Measurements from ENCODE around the gene KREMEN2.

KREMEN2 gene

GRCh38 chr16:2977440-2977839 is 13.4 kb downstream of the KREMEN2 start:
- no peak for DNase-seq (ENCODE audit: low read depth in 3 of 3)

- no peak for DNase-seq (ENCODE audit: low read depth in 3 of 3)
Measured at GRCh38 chr16:2979669-2980226, 15.7 kb downstream of the KREMEN2 start.

GRCh38 chr16:2980227-2981176 is 16.4 kb downstream of the KREMEN2 start, which contains the start of gene PKMYT1:
TSS of gene PKMYT1 (minus strand) at chr16:2980446. CDS start at chr16:2979657, 789 bp downstream.
- peak; percentile 89 to 95 (median 95) for DNase-seq (ENCODE audit: low read depth in 3 of 3)

GRCh38 chr16:2981177-2981898 is 17.3 kb downstream of the KREMEN2 start:
- DNase-seq (ENCODE audit: low read depth in 3 of 3) = no peak

GRCh38 chr16:2981899-2982250 is 17.8 kb downstream of the KREMEN2 start:
- no peak for DNase-seq (ENCODE audit: low read depth in 3 of 3)

- no peak for DNase-seq (ENCODE audit: low read depth in 3 of 3)
Measured at GRCh38 chr16:2982402-2982801, 18.3 kb downstream of the KREMEN2 start.

GRCh38 chr16:2983706-2984136 is 19.6 kb downstream of the KREMEN2 start:
- peak; percentile 57 to 78 (median 58) for DNase-seq (ENCODE audit: low read depth in 3 of 3)

GRCh38 chr16:2985462-2985861 is 21.4 kb downstream of the KREMEN2 start:
- no peak for DNase-seq (ENCODE audit: low read depth in 3 of 3)

- no peak for DNase-seq (ENCODE audit: low read depth in 3 of 3)
Measured at GRCh38 chr16:2985893-2986355, 21.8 kb downstream of the KREMEN2 start.

GRCh38 chr16:2986623-2987188 is 22.6 kb downstream of the KREMEN2 start:
- no peak for DNase-seq (ENCODE audit: low read depth in 3 of 3)

- no peak for DNase-seq (ENCODE audit: low read depth in 3 of 3)
Measured at GRCh38 chr16:2987286-2987685, 23.2 kb downstream of the KREMEN2 start.

GRCh38 chr16:2987833-2988232 is 23.8 kb downstream of the KREMEN2 start:
- no peak for DNase-seq (ENCODE audit: low read depth in 3 of 3)

- no peak for DNase-seq (ENCODE audit: low read depth in 3 of 3)
Measured at GRCh38 chr16:2988590-2989099, 24.6 kb downstream of the KREMEN2 start.

GRCh38 chr16:2990891-2991290 is 26.8 kb downstream of the KREMEN2 start:
- DNase-seq (ENCODE audit: low read depth in 3 of 3) = no peak

- no peak for DNase-seq (ENCODE audit: low read depth in 3 of 3)
Measured at GRCh38 chr16:2991566-2992261, 27.6 kb downstream of the KREMEN2 start.

- DNase-seq (ENCODE audit: low read depth in 3 of 3) = no peak
Measured at GRCh38 chr16:2992383-2993081, 28.5 kb downstream of the KREMEN2 start.

- DNase-seq (ENCODE audit: low read depth in 3 of 3) = no peak
Measured at GRCh38 chr16:2996298-2996697, 32.2 kb downstream of the KREMEN2 start.

- DNase-seq (ENCODE audit: low read depth in 3 of 3) = no peak
Measured at GRCh38 chr16:2999929-3000328, 35.9 kb downstream of the KREMEN2 start.

GRCh38 chr16:3000540-3000939 is 36.5 kb downstream of the KREMEN2 start:
- no peak for DNase-seq (ENCODE audit: low read depth in 3 of 3)

GRCh38 chr16:3001316-3001715 is 37.2 kb downstream of the KREMEN2 start:
- DNase-seq (ENCODE audit: low read depth in 3 of 3) = no peak

Data from stimulated activated CD4-positive, alpha-beta T cell treated with anti-CD3 and anti-CD28 coated beads, TNF-alpha, amount 100 ng/mL, for 24 hours (primary cell).